GM13977 (cell line): ENCODE results near the gene PTRH1.
"Not testable (repeated sequence)": the region's sequence is repeated elsewhere in the genome, so short reads cannot be mapped to it uniquely, and the experiment has no call there.

Source experiments
- DNase-seq: peaks from one replicate; pipeline ENCODE4 v3.0.0; 2012; ENCODE audit warnings: low spot score
- in situ Hi-C: fragments of 300-500 bp; cut with MboI; formaldehyde crosslinking; loops from one replicate; pipeline ENCODE4 v1.12.0; 2022; ENCODE audit warnings: low sequenced_read_pairs, low pct_unique_long_range_greater_than_20kb, mixed read lengths, inconsistent platforms; ENCODE audit not compliant: unreplicated experiment
- TF ChIP-seq, protein P1 (sequence below): IDR thresholded peaks from 2 replicates; pipeline ENCODE4 v1.5.1; 2012; ENCODE audit warnings: mild to moderate bottlenecking, control low read depth; ENCODE audit not compliant: insufficient read depth; ENCODE audit errors: extremely low read depth, missing control alignments

PTRH1 gene

GRCh38 chr9:127715470-127716337 lies at the start of gene PTRH1, which contains the start of gene TTC16:
PTRH1 (minus strand) TSS chr9:127715663; CDS start chr9:127715639, 24 bp downstream.
TTC16 (plus strand) TSS chr9:127716079; CDS start chr9:127716146, 67 bp downstream.
- in situ Hi-C loops: no loop called here
- TF ChIP-seq, protein P1, sequence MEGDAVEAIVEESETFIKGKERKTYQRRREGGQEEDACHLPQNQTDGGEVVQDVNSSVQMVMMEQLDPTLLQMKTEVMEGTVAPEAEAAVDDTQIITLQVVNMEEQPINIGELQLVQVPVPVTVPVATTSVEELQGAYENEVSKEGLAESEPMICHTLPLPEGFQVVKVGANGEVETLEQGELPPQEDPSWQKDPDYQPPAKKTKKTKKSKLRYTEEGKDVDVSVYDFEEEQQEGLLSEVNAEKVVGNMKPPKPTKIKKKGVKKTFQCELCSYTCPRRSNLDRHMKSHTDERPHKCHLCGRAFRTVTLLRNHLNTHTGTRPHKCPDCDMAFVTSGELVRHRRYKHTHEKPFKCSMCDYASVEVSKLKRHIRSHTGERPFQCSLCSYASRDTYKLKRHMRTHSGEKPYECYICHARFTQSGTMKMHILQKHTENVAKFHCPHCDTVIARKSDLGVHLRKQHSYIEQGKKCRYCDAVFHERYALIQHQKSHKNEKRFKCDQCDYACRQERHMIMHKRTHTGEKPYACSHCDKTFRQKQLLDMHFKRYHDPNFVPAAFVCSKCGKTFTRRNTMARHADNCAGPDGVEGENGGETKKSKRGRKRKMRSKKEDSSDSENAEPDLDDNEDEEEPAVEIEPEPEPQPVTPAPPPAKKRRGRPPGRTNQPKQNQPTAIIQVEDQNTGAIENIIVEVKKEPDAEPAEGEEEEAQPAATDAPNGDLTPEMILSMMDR: no peak
- DNase-seq: peak; percentile 100

GRCh38 chr9:127763918-127764384 lies 48.5 kb upstream of the PTRH1 start:
- no peak for DNase-seq
- TF ChIP-seq, protein P1: peak; percentile 66
- in situ Hi-C loops: no loop called here

DNA sequence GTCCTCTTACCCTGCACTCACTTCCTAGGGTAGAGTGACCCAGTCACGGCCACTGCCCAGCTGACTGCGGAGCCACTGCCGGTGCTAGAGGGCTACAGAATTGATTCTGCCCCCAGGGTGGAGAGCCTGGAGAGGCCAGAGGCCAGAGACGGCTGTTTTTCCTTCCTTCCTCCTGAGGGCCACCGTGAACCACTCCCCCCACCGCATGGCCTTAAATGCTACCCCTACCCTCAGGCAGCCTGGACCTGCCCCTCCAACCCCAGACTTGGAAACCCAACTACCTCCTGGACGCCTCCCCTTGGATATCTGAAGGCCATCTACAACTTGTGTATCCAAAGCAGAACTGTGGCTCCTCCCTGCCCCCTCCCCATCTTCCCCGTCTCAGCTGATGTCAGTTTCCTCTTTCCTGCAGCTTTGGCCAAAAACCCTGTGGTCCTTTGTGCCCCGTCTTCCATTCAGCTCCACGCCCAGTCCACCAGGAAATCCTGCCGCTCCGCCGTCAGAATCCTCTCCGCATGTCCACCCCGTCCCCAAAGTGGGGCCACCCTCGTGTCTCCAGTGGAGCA lies 46.7 kb upstream of the PTRH1 start:
- TF ChIP-seq, protein P1: no peak
- DNase-seq: no peak
- in situ Hi-C loops: no loop called here

GRCh38 chr9:127761491-127761956 lies 46.1 kb upstream of the PTRH1 start:
- DNase-seq: no peak
- TF ChIP-seq, protein P1: no peak
- in situ Hi-C loops: no loop called here

GRCh38 chr9:127761061-127761460 lies 45.6 kb upstream of the PTRH1 start:
- TF ChIP-seq, protein P1: no peak
- no peak for DNase-seq
- in situ Hi-C loops: no loop called here

DNA sequence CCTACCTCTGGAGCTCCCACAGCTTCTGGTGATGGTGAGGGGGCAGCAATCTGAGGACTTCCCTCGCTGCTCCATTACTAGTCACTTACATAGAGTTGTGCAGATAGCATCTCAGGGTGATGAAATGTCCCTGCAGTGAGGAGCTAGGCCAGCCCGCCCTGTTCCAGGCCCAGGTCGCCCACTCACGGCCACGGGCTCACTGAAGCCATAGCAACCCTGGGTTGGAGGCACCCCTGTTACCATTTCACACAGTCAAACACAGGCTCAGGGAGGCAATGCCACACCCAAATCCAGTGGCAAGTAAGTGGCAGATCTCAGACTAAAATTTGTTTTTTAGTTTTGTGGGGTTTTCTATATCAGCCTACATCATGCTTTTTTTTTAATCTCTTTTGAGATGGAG lies 43.4 kb upstream of the PTRH1 start:
- in situ Hi-C loops: no loop called here
- TF ChIP-seq, protein P1: no peak
- no peak for DNase-seq

DNA sequence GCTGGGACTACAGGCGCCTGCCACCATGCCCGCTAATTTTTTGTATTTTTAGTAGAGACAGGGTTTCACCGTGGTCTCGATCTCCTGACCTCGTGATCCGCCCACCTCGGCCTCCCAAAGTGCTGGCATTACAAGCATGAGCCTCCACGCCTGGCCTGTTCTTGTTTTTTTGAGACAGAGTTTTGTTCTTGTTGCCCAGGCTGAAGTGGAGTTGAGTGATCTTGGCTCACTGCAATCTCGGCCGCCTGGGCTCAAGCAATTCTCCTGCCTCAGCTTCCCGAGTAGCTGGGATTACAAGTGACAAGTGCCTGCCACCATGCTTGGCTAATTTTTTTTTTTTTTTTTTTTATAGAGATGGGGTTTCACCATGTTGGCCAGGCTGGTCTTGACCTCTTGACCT lies 41.3 kb upstream of the PTRH1 start:
- in situ Hi-C loops, DNase-seq: not testable (repeated sequence)
